Measurements from ENCODE around the gene CDK14. TPM values are rescaled to one million over a fixed set of nuclear protein-coding genes. Genes with fewer than 3 reads are reported as not detected.

The CDK14 gene
- polyA plus RNA-seq, 1 donor from 2014 or later: 25.1 TPM

DNA sequence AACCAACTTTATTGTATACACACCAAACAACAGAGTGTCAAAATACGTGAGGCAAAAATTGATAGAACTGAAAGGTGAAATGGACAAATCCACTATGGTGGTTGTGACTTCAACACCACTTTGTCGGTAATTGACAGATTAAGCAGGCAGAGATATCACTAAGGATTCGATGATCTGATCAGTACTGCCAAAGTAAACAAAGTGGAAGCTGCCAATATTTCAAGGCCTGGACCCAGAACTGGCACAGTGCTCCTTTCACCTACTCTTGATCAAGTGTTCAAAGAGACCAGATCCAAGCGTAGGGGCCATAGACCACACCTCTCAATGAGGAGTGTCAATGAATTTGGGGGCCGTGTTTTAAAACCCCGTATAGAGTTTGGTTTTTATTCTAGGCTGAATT is 167.0 kb downstream of the CDK14 start:
- Histone ChIP-seq H3K9me3 (ENCODE audit: low read length) (no peaks in the 10 kb centered on the region), H3K4me2 (ENCODE audit: low read length) (no peak overlapping the region), H3K79me2 (replicated peaks; ENCODE audit: insufficient read depth, low read length) (no peaks in the 10 kb centered on the region), H3F3A (ENCODE audit: insufficient read depth, low read length, poor library complexity, severe bottlenecking) (no peaks in the 10 kb centered on the region), H2AFZ (ENCODE audit: low read depth, low read length) (no peak overlapping the region), H4K20me1 (ENCODE audit: insufficient read depth) (no peaks in the 10 kb centered on the region), H3K27me3 (ENCODE audit: insufficient read depth, low read depth, low read length) (no peaks in the 10 kb centered on the region), H3K36me3 (ENCODE audit: insufficient read depth, low read length) (no peaks in the 10 kb centered on the region), H3K9ac (ENCODE audit: low read length) (no peak overlapping the region), H3K27ac (ENCODE audit: low read length) (no peak overlapping the region), H3K9me2 (ENCODE audit: insufficient read depth, low read length) (no peaks in the 10 kb centered on the region), H3K4me3 (ENCODE audit: low read length) (no peak overlapping the region)
- no peak for TF ChIP-seq EP300 (conservative IDR thresholded peaks at IDR 0.05; ENCODE audit: poor library complexity, severe bottlenecking)
- no peak for TF ChIP-seq TAF1 (IDR thresholded peaks at IDR 0.05; ENCODE audit: low read depth)
- no peak for TF ChIP-seq POLR2AphosphoS5 (IDR thresholded peaks at IDR 0.05)
- TF ChIP-seq, protein P1, sequence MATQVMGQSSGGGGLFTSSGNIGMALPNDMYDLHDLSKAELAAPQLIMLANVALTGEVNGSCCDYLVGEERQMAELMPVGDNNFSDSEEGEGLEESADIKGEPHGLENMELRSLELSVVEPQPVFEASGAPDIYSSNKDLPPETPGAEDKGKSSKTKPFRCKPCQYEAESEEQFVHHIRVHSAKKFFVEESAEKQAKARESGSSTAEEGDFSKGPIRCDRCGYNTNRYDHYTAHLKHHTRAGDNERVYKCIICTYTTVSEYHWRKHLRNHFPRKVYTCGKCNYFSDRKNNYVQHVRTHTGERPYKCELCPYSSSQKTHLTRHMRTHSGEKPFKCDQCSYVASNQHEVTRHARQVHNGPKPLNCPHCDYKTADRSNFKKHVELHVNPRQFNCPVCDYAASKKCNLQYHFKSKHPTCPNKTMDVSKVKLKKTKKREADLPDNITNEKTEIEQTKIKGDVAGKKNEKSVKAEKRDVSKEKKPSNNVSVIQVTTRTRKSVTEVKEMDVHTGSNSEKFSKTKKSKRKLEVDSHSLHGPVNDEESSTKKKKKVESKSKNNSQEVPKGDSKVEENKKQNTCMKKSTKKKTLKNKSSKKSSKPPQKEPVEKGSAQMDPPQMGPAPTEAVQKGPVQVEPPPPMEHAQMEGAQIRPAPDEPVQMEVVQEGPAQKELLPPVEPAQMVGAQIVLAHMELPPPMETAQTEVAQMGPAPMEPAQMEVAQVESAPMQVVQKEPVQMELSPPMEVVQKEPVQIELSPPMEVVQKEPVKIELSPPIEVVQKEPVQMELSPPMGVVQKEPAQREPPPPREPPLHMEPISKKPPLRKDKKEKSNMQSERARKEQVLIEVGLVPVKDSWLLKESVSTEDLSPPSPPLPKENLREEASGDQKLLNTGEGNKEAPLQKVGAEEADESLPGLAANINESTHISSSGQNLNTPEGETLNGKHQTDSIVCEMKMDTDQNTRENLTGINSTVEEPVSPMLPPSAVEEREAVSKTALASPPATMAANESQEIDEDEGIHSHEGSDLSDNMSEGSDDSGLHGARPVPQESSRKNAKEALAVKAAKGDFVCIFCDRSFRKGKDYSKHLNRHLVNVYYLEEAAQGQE (IDR thresholded peaks at IDR 0.05; ENCODE audit: borderline replicate concordance): no peak
- TF ChIP-seq, protein P2, sequence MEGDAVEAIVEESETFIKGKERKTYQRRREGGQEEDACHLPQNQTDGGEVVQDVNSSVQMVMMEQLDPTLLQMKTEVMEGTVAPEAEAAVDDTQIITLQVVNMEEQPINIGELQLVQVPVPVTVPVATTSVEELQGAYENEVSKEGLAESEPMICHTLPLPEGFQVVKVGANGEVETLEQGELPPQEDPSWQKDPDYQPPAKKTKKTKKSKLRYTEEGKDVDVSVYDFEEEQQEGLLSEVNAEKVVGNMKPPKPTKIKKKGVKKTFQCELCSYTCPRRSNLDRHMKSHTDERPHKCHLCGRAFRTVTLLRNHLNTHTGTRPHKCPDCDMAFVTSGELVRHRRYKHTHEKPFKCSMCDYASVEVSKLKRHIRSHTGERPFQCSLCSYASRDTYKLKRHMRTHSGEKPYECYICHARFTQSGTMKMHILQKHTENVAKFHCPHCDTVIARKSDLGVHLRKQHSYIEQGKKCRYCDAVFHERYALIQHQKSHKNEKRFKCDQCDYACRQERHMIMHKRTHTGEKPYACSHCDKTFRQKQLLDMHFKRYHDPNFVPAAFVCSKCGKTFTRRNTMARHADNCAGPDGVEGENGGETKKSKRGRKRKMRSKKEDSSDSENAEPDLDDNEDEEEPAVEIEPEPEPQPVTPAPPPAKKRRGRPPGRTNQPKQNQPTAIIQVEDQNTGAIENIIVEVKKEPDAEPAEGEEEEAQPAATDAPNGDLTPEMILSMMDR (IDR thresholded peaks at IDR 0.05; ENCODE audit: poor library complexity, severe bottlenecking): no peak
- TF ChIP-seq MXI1 (conservative IDR thresholded peaks at IDR 0.05; ENCODE audit: poor library complexity, severe bottlenecking): no peak
- no peak for TF ChIP-seq SMC3 (conservative IDR thresholded peaks at IDR 0.05; ENCODE audit: poor library complexity)
- TF ChIP-seq EZH2 (IDR thresholded peaks at IDR 0.05; ENCODE audit: borderline replicate concordance, insufficient read depth, low read length, poor library complexity, severe bottlenecking): no peak
- TF ChIP-seq RAD21 (conservative IDR thresholded peaks at IDR 0.05): no peak

DNA sequence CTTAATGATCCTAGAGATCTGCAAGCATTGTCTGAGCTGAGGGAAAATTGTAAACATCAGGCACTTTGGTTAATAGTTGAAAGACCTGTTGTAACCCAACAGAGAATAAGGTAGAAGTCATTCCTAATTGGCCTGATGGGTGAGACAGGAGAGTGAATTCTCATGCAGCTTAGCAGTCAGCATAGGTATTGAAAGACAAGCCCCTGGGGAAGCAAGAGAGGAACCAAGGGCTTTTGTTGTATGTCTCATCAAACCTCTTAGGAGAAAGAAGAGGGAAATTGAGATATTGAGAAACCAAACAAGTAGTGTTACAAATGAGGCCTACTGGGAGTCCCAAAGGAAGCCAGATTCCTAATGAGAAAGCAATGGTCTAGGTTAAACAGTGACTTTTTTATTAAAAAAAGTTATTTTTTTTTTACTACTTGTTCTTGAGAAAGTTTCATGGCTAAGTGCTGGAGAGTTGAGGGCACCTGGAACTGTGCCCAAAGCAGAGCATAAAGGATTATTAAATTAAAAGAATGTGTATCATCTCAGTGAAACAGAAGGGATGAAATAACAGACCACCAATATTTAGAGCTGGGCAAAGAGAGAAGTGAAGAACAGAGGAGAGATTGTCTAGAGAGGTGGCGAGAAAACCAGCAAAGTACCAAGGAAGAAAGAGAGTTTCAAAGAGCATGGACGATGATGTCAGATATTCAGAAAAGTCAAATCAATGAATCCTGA is 168.9 kb downstream of the CDK14 start:
- H3K36me3 ChIP-seq (ENCODE audit: insufficient read depth, low read length): no peaks in the 10 kb centered on the region
- no peak overlapping the region for H3K27ac ChIP-seq (ENCODE audit: low read length)
- no peaks in the 10 kb centered on the region for H4K20me1 ChIP-seq (ENCODE audit: insufficient read depth)
- H3F3A ChIP-seq (ENCODE audit: insufficient read depth, low read length, poor library complexity, severe bottlenecking): no peaks in the 10 kb centered on the region
- H2AFZ ChIP-seq (ENCODE audit: low read depth, low read length): no peak overlapping the region
- no peaks in the 10 kb centered on the region for H3K9me3 ChIP-seq (ENCODE audit: low read length)
- H3K9me2 ChIP-seq (ENCODE audit: insufficient read depth, low read length): no peaks in the 10 kb centered on the region
- H3K79me2 ChIP-seq (replicated peaks; ENCODE audit: insufficient read depth, low read length): no peaks in the 10 kb centered on the region
- H3K4me2 ChIP-seq (ENCODE audit: low read length): no peak overlapping the region
- H3K9ac ChIP-seq (ENCODE audit: low read length): no peak overlapping the region
- H3K4me3 ChIP-seq (ENCODE audit: low read length): no peak overlapping the region
- TF ChIP-seq EZH2 (IDR thresholded peaks at IDR 0.05; ENCODE audit: borderline replicate concordance, insufficient read depth, low read length, poor library complexity, severe bottlenecking) (no peak), EP300 (conservative IDR thresholded peaks at IDR 0.05; ENCODE audit: poor library complexity, severe bottlenecking) (no peak), MXI1 (conservative IDR thresholded peaks at IDR 0.05; ENCODE audit: poor library complexity, severe bottlenecking) (no peak), TAF1 (IDR thresholded peaks at IDR 0.05; ENCODE audit: low read depth) (no peak), RAD21 (conservative IDR thresholded peaks at IDR 0.05) (no peak), SMC3 (conservative IDR thresholded peaks at IDR 0.05; ENCODE audit: poor library complexity) (no peak), POLR2AphosphoS5 (IDR thresholded peaks at IDR 0.05) (no peak)
- TF ChIP-seq, protein P2 (IDR thresholded peaks at IDR 0.05; ENCODE audit: poor library complexity, severe bottlenecking): no peak
- TF ChIP-seq, protein P1 (IDR thresholded peaks at IDR 0.05; ENCODE audit: borderline replicate concordance): no peak
- no peaks in the 10 kb centered on the region for H3K27me3 ChIP-seq (ENCODE audit: insufficient read depth, low read depth, low read length)
